HG03196 (cell line): ENCODE measurements around the gene PKNOX1.
"Not testable (repeated sequence)": the region's sequence is repeated elsewhere in the genome, so short reads cannot be mapped to it uniquely, and the experiment has no call there.

Experiments used
- ATAC-seq: cut with Tn5 transposase; IDR thresholded peaks from one replicate; pipeline ENCODE4 v1.9.1; 2021; ENCODE audit not compliant: unreplicated experiment

The PKNOX1 gene

DNA sequence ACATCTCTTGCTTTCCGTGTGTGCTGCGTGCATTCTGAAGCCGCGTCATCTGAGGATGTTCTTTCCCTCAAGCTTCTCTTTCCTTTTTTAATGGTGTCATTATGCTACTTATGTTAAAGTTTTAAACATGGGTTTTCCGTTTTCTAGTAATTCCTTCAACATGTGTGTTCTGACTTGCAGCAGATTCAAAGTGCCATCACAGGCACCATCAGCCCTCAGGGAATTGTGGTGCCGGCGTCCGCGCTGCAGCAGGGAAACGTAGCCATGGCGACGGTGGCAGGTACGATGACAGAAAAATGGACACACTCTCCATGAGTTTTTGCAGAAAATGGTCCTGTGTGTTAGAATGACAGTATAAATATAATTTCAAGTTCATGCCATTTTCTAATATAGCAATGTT, 42.4 kb downstream of the PKNOX1 start:
- ATAC-seq: no peak

DNA sequence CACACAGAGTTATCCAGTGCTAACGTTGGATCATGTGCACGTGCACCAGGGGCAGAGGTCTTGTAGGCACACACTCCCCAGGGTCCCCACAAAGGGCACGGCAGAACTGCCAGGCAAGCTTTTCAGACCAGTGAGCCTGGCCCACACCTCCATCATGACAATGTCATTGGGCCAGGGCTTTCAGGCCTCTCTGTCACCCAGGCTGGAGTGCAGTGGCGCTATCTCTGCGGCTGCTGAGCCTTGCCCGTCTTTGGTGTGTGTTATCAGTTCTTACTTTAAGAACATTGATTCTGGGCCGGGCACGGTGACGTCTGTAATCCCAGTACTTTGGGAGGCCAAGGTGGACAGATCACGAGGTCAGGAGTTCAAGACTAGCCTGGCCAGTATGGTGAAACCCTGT, 44.2 kb downstream of the PKNOX1 start:
- no peak for ATAC-seq

DNA sequence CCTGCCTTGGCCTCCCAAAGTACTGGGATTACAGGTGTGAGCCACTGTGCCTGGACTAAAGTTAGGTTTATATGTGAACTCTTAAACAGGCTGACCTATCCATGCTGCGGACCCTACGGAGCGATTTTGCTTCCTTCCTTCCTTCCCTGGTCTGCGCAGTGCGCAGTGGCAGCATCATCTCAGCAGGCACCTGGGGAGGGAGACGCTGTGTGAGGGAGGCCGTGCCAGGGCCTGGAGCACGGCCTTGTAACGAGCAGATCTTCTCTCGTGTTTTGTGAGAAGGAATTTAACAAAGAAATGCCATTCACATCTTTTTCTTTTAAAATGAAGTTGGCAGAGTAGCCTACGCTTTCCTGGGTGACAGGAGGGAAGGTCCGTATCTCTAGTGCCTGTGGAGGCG, 45.8 kb downstream of the PKNOX1 start:
- no peak for ATAC-seq

DNA sequence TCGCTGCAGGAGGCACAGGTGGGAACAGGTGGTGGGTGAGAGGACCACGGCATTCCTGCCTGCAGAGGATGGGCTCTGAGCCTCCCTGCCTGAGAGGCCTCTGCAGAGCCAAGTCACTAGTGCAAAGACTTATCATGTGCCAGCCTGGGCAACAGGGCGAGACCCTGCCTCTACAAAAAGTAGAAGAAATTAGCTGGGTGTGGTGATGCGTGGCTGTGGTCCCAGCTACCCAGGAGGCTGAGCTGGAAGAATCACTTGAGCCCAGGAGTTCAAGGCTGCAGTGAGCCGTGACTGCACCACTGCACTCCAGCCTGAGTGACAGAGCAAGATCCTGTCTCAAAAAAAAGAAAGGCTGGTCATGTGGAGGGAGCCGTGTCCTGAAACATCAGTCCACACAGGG, 46.4 kb downstream of the PKNOX1 start:
- no peak for ATAC-seq

DNA sequence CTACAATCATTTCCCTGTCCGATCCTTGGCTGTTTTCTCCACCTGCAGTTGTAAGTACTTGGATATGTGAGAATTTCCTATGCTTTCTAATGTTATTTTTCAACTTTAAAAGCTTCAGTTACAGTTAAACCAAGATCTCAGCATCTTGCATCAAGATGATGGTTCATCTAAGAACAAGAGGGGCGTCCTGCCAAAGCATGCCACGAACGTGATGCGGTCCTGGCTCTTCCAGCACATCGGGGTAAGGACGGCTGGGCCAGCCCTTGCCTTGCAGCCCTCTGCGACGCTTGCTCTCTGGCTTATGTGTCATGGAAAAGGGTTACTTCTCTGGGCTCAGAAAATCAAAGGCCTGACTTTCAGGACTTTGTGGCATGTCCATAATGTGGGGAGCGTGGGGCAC, 46.8 kb downstream of the PKNOX1 start:
- ATAC-seq: no peak

DNA sequence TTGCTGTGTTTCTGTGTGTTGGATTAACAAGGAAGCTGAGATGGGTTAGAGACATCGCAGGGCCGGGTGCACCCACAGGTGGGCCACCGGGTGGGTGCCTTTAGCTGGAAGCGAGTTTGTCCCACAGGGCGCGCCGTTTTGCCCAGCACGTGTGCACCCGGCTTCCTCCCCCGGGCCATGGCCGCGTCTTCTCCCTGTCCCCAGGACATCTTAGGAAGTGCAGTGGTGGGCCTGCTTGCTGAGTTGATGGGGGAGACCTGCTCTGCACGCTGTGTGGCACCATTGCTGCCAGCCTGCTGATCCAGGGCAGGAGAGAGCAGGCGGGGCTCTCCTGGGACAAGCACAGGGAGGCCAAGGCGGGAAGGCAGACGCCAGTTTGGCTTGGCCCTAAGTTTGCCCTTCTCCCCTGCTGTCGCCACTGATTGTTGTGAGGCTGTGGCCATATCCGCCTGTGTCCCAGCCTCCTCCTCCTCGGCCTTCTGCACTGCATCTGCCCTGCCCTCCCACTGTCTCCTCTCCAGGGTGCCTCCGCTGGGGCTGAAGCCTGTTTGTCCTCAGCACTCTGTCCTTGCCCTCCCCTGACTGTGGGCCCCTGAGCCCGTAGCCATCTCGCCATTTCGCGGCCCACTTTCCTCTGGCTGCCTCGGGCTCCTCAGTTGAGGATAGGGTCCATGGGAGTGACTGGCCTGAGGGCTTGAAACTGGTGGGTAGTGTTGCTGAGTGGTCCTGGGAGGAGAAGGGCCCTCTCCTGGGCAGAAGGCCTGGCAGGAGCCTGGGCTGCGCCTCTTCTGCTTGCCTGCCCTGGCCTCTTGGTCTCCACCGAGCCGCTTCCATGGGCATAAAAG, 47.6 kb downstream of the PKNOX1 start:
- no peak for ATAC-seq

DNA sequence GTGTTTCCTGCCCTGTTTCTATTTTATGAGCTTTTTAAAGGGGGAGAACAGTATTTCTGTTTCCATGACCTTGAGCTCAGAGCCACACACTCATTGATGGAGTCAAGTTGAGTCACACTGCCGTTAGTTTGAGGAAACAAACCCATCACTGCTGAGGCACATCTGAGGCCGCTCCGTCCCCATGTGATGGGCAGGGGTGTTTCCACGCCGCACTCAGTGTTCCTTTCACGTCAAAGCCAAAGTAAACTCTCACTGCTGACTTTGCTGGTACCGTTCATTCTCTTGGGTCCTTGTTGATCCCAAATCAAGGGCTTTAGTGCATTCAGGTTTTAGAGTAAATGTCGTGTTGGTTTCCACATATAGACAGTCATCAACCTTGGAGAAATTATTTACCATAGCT, 48.8 kb downstream of the PKNOX1 start:
- ATAC-seq: no peak

DNA sequence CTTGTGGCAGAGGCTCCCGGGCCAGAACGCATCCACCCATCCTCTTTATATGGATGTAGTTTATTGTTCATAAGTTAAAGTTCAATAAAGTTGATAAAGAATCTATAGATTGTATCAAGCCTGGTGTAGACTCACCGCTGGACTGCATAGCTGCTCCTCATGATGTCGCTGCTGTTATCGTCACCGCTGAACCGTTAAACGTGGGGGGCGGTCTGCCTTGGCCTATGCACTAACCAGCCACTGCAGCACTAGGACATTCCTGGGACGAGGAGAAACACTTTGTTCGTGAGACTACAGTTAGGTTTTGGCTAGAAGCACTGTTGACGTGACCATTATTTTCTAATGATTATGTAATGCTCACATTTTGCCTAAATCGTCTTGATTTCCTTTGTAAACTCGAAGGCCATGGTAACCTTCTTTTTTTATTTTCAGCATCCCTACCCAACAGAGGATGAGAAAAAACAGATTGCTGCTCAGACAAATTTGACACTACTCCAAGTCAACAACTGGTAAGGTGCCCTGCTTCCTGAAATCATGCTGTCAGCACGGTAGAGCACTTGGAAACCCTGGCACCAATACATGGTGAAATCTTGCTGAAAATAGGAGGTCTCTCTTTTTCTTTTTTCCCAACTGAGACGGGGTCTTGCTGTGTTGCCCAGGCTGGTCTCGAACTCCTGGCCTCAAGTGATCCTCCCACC, 50.2 kb downstream of the PKNOX1 start:
- no peak for ATAC-seq

DNA sequence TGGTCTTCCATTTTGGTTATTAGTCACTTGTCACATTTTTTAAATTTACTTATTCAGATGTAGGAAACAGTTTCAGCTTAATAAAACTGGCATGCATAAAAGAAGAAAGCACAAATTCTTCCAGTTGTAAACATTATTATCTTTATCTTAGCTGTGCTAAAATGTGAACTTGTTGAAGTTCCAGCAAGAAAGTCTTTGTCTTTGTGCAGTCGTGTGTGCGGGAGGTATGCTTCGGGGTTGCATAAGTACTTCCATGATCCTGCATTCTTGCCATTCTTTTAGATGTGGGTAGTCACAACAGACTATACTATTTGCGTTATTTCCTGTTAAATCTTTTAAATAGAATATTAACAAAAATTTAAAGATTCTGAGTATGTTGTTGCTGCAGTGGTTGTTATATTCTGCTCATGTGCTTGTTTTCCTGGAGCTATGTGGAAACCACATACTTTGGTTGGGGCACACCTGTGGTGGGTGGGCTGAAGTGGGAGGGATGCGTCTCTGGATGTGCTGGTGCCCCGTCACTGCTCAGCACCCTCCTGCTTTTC, 51.3 kb downstream of the PKNOX1 start:
- no peak for ATAC-seq

DNA sequence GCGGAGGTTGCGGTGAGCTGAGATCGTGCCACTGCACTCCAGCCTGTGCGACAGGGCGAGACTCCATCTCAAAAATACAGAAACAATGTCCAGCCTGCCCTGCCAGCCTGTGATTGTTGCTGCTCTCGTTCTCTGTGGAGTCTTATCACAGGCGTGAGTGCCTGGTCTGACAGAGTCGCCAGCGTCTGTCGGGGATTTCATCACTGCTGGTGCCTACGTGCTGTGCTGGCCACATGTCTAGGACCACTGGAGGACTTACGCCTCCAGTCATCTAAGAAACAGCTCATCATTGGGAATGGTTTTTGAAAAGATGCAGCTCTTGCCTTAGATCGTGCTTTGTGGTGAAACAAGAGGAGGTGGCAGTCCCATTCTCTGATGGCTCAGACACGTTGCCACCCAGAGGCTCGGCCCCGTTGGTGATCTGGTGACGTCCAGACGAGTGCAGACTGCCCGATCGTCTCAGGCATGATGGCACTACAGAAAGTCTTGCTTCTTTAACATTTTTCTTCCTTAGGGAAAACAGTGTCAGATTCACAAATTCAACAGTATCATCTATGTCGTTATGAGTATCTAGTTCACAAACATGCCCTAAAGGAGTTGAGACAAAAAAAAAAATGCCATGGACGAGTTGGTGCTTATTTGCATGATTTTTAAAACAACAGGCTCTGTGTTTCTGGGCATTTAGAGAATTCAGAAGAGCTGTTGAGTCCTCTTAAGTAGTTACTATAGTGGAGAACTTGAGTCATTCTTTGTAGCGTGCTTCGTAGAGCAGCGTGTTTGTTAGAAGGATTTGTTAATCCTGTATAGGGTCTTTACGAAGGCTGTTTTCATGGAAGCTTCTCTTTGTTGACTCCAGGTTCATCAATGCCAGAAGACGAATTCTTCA, 53.7 kb downstream of the PKNOX1 start:
- no peak for ATAC-seq

DNA sequence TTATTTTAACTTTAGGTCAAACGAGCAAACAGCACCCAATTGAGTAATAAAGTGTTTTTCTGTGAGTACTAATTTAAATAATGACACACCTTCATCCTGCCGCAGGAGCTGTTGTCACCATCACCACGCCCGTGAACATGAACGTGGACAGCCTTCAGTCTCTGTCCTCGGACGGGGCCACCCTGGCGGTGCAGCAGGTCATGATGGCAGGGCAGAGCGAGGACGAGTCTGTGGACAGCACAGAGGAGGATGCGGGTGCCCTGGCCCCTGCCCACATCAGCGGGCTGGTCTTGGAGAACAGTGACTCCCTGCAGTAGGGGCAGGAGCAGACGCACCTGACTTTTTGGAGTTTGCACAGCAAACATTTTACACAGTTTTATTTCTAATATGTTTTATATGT, 55.4 kb downstream of the PKNOX1 start:
- ATAC-seq: no peak

DNA sequence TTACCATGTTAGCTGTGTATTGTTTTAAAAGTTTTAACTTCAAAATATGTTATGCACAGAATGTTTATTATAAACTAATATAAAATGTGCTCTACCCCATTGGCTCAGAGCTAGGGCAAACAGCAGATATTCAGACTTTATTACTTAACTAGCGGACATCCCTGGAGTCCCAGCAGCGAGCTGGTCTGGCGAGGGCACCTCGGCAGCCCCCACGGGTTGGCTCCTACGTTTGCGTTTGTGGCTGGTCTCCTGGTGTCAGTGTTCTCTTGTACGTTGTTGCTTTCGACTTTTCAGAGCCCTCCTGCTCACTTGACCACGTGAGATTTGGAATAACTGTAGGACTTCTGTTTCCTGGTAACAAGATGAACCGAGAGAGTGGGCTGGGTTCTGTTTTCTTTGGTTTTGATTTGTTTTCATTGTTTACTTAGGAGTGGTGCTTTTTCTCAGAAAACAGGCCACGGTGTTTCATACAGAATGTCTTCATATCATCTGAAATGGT, 56.8 kb downstream of the PKNOX1 start:
- ATAC-seq: no peak

DNA sequence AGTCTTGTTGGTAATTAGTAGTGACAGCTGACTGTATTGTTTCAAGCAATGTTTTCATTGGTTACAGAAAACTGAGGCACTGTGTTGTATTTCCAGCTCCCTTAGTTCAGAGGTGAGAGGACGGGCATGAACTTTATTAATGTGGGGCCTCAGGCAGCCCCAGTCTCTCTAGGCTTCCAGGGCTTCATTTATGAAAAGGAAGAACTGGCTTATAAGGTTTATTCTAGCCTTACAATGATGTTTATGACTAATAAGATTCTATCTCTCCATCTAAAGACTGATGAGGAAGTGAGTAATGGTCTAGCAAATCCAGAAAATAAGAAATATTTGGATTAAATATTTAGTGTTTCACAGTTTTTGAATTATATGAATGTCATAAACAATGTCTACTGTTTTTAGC, 59.7 kb downstream of the PKNOX1 start:
- ATAC-seq: no peak

DNA sequence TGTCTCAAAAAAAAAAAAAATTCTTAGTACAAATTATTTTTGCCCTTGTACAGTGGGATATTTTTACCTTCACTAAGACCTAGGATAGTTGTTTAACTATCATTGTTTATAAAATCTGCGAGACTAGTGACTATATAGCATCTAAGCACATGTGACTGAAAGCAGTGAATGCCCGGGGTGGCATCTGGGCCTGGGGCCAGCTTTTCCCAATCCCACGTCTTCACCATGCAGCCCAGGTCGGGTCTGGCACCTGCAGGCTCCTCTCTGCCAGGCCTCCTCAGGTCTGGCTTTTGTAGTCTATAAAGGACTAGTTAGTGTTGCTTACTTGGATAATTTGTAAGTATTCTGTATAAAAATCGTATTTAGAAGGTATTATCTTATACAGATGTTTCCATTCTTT, 60.5 kb downstream of the PKNOX1 start:
- no peak for ATAC-seq

DNA sequence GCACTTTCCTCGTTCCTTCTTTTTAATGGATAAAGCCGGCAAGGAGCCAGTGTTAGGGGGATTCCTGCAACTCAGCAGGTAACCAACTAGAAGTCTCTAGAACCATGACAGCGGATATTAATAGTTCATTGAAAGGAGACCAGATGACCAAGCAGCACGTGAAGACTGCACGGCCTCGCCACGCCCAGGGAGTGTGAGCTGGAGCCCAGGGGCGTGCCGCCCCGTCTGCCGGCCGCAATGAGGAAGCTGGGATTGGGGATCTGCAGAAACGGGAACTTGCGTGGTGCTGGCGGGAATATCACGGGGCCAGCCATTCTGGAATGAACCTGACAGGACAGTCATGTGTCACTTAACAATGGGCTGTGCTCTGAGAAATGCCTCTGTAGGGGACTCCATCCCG, 62.5 kb downstream of the PKNOX1 start:
- not testable (repeated sequence) for ATAC-seq

DNA sequence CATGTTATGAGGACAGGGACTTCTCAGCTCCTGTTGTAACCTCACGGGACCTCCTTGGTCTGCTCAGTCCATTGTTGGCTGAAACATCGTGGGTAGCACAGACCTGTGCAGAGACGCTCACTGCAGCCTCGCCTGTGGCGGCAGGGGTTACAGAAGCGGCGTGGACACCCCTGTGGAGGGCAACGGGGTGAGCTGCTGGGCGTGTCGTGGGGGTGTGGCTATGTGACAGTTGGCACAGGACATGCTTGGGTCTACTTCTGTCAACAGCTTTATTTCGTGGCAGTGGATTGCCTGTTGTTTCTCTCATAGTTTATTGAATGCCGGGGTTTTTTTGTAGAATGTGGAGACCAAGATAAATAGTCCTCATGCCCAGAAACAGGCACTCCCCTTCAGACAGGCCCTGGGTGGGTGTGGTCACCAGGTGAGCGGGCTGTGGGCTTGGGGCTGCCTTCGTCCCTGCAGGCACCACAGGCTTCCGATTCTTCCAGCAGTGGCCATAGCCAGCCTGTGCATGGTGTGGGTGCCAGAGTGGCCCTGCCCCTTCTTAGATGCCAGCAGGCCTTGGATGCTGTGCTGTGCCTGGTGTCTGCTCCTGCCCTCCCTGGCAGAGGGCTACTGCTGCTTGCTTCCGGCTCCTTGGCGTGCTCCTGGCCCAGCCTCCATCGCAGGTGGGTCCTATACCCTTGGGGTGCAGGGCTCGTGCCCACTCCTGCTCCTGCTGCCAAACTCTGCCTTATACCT, 63.7 kb downstream of the PKNOX1 start:
- not testable (repeated sequence) for ATAC-seq

DNA sequence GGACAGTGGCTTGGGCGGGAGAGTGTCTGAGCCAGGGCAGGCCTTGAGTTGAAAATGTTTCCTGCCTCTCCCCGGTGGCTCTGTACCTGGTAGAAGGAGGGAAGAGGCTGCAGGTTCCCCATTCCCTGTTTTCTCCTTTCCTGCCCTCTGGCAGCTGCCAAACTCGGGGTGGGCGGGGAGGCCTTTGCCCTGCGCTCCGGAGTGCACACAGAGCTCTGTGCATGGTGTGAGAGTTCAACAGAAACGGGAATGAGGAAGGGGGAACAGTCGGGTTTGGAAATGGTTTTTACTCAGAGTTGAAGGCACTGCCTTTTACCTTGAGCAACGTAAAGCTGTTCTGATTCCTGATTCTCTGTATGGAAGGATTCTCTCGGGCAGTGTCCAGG, 64.3 kb downstream of the PKNOX1 start:
- ATAC-seq: not testable (repeated sequence)

DNA sequence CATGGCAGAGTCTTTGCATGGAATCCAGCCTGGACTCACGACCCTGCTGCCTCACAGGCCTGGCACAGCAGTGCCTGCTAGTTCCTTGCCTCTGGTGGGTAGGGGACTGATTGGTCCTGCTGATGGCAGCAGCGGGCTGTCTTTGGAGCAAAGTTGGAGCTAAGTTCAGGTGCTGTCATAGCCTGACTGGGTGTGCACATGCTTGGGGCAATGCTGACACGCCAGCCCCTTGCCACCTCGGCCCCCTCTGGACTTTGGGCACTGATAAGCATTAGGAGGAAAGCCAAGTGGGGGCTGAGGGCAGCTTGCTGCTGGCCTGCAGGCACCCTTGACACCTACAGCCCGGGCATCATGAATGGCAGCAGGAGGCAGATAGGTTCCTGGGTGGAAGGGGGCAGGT, 67.8 kb downstream of the PKNOX1 start:
- ATAC-seq: not testable (repeated sequence)

DNA sequence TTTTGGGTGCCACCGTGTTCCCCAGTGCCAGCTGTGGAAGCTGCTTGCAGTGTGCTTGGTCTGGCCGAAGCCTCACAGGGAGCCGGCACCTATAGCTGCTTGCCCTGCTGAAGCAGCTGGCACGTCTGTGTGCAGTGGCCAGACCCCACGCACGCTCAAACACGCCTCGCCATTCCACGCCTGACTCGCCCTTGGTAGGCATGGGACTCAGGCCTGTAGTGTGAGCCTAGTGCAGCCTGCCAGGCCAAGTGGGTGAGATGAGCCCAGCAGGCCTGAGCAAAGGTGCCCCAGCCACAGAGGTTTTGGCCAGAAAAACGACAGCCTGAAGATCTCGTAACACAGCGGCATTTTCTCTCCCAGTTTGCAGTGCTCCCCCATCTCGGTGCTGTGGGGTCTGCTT, 68.9 kb downstream of the PKNOX1 start:
- ATAC-seq: not testable (repeated sequence)

DNA sequence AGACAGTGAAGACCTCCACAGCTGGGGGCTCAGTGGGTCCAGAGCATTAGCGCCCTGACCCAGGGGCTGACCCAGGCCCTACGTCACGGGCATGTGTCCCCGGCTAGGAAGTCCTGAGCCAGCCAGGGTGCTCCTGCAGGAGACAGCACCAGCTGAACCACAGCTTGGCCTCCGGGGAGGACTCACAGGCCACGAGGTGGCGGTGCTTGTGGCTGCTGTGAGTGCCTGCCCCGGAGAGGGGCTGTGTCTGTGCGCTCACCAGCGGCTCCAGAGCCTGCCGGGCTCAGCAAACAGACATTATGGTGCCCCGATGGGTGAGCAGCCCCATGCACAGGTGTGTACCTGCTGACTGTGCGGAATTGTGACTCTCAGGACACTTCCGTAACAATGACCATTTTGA, 70.2 kb downstream of the PKNOX1 start:
- ATAC-seq: not testable (repeated sequence)
